Right renal pelvis (tissue), 4 donors: Measurements from ENCODE around the gene SMIM38. TPM values are rescaled to one million over a fixed set of nuclear protein-coding genes. Genes with fewer than 3 reads are reported as not detected.
"Not testable (repeated sequence)": the region's sequence is repeated elsewhere in the genome, so short reads cannot be mapped to it uniquely, and the experiment has no call there.

Experiments
- DNase-seq, 4 donors: peaks; one replicate each; pipeline ENCODE4 v3.0.0-alpha.2; 2013; ENCODE audit warnings: low read depth in 4 of 4, low spot score in 3 of 4, missing footprints in 1 of 4
- polyA plus RNA-seq, 4 donors: library from polyadenylated mRNA; unstranded; fragments of 120-200 nt; gene quantifications; one replicate each; pipeline ENCODE4 v1.2.1, GENCODE V29; 2013; ENCODE audit not compliant: insufficient read length in 4 of 4

Gene SMIM38
- polyA plus RNA-seq, 4 donors: 0.35 to 1.1 (median 0.47) TPM

GRCh38 chr11:69137151-69137844, 18.4 kb upstream of the SMIM38 start:
- no peak for DNase-seq

- no peak for DNase-seq
These were observed 17.5 kb upstream of the SMIM38 start for GRCh38 chr11:69138265-69138664.

- DNase-seq: not testable (repeated sequence)
These were observed 15.6 kb upstream of the SMIM38 start for GRCh38 chr11:69140161-69140560.

GRCh38 chr11:69140635-69141034, 15.1 kb upstream of the SMIM38 start:
- no peak for DNase-seq

GRCh38 chr11:69141742-69142141, 14.0 kb upstream of the SMIM38 start:
- no peak for DNase-seq

GRCh38 chr11:69142895-69143294, 12.8 kb upstream of the SMIM38 start:
- DNase-seq: no peak

- no peak for DNase-seq
These were observed 11.3 kb upstream of the SMIM38 start for GRCh38 chr11:69144316-69145049.

GRCh38 chr11:69145050-69145380, 10.7 kb upstream of the SMIM38 start:
- DNase-seq: no peak

- no peak for DNase-seq
These were observed 7.4 kb upstream of the SMIM38 start for GRCh38 chr11:69148377-69148762.

- DNase-seq: no peak
These were observed 6.9 kb upstream of the SMIM38 start for GRCh38 chr11:69148806-69149205.

GRCh38 chr11:69149338-69150045, 6.2 kb upstream of the SMIM38 start:
- DNase-seq: not testable (repeated sequence)

GRCh38 chr11:69150175-69150574, 5.6 kb upstream of the SMIM38 start:
- DNase-seq: no peak

GRCh38 chr11:69151836-69152235, 3.9 kb upstream of the SMIM38 start:
- no peak for DNase-seq

GRCh38 chr11:69152733-69153421, 2.9 kb upstream of the SMIM38 start:
- no peak for DNase-seq

- no peak for DNase-seq
These were observed 2.1 kb upstream of the SMIM38 start for GRCh38 chr11:69153661-69154060.

- no peak for DNase-seq
These were observed 1.4 kb upstream of the SMIM38 start for GRCh38 chr11:69154211-69154913.

- DNase-seq: no peak
These were observed 815 bp upstream of the SMIM38 start for GRCh38 chr11:69154938-69155301.

GRCh38 chr11:69156235-69156639, 502 bp downstream of the SMIM38 start:
- no peak for DNase-seq

GRCh38 chr11:69156673-69157155, 979 bp downstream of the SMIM38 start:
- DNase-seq: no peak

- peak in 3 of 4 donors; percentile 45 to 53 (median 49) for DNase-seq
These were observed 1.6 kb downstream of the SMIM38 start for GRCh38 chr11:69157156-69157821.
